GM12874 (cell line): ENCODE results near the gene TPBGL.

Source experiments
- TF ChIP-seq, protein P1 (sequence below): IDR thresholded peaks from 2 replicates; pipeline ENCODE4 v1.5.1; 2011; ENCODE audit warnings: low read depth, mild to moderate bottlenecking, control low read depth, low read length, moderate library complexity; ENCODE audit not compliant: insufficient read depth

The TPBGL gene

DNA sequence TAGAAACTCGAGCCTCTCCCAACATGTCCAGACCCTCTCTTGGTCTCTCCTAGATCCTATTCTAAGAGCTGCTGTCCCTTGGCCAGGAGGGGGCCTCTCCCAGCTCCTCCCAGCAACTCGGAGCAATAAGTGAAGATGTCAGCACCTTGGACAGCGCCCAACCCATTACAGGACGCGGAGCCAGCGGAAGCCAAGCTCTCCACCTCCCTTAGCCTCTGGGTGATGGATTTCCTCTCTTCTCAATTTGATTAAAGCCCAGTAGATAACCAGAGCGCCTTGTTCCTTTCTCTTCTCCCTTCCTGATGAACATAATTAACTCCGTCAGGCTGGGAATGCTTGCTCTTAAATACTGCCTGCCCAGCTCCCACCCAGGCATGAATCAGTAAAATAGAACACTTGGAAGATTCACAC is 26.2 kb upstream of the TPBGL start:
- TF ChIP-seq, protein P1, sequence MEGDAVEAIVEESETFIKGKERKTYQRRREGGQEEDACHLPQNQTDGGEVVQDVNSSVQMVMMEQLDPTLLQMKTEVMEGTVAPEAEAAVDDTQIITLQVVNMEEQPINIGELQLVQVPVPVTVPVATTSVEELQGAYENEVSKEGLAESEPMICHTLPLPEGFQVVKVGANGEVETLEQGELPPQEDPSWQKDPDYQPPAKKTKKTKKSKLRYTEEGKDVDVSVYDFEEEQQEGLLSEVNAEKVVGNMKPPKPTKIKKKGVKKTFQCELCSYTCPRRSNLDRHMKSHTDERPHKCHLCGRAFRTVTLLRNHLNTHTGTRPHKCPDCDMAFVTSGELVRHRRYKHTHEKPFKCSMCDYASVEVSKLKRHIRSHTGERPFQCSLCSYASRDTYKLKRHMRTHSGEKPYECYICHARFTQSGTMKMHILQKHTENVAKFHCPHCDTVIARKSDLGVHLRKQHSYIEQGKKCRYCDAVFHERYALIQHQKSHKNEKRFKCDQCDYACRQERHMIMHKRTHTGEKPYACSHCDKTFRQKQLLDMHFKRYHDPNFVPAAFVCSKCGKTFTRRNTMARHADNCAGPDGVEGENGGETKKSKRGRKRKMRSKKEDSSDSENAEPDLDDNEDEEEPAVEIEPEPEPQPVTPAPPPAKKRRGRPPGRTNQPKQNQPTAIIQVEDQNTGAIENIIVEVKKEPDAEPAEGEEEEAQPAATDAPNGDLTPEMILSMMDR, result no peak

DNA sequence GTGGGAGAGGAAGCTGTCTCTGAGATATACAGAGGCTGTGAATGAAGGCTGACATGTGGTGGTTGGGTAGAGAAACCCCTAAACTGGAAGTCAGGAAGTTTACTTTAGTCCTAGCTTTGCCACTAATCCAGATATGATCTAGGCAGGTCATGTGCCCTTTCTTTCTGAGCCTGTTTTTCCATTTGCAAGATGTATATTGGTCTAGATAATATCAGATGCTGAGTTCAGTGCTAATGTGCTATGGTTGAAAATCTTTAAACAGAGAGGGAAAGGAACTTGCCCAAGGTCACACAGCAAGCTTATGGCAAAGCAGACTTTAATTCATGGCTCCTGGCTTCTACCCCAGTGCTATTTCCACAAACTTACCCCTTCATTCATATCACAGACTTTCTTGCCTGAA is 25.7 kb upstream of the TPBGL start:
- TF ChIP-seq, protein P1, result no peak

DNA sequence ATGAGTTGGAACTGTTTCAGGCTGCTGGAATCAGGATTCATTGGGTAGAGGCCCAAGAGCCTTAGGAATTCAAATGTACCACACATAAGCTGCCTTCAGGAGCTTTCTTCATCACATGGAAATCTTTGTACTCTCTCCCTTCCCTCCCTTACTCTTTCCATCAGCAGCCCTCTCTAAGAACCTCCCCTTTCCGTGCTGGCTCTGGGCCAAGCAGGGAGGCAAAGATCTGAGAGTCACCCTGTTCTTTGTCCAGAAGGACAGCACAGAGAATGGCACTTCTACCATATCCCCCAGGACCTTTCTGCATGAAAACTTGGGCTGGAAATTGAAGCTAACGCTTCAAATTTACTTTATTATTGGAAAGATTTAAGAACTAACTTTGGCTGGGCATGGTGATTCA is 20.7 kb upstream of the TPBGL start:
- TF ChIP-seq, protein P1, result no peak

DNA sequence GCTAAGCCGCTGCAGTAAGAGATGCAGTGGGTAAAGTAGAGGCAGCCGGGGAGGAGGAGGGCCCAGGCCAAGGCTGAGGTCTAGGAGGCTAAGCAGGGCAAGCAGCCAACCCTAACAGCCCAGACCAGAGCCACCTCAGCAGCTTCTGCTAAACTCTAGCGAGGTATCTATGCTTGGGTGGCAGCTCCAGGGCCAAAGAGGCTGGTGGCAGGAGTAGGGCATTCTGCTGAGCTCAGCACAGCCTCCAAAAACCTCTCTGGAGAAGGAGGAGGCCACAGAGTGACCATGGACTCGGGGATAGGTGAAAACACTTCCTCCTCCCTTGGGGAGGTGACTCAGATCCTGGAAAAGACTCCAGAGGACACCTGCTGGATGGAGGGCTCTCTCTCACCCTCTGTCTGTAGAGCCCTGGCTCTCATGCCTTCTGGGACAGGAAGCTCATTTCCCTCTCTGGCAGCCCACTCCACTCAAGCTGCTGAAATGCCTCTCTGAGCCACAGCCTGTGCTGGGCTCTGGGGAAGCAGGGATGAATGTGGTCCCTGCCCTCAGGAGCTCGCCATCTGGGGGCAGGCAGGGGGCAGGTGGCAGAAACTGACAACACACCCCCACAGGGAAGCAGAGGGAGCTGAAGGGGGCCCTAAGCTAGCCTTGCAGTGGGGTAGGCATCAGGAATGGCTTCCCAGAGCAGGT is 16.5 kb upstream of the TPBGL start:
- TF ChIP-seq, protein P1, result no peak

DNA sequence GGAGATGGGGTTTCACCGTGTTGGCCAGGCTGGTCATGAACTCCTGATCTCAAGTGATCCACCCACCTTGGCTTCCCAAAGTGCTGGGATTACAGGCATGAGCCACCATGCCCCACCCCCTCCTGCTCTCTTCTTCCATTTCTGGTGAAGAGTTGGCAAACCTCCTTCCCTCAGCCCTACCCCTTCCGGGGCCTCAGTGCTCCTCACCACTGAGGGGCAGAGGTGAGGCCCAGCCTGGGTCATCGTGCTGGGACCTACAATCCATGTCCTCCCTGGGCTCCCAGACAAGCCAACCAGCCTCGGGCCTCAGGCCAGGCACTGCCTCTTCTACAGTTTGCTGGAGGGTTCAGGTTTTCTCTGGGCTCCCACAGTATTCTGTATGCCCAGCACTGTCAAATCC is 14.8 kb upstream of the TPBGL start:
- TF ChIP-seq, protein P1, result no peak

DNA sequence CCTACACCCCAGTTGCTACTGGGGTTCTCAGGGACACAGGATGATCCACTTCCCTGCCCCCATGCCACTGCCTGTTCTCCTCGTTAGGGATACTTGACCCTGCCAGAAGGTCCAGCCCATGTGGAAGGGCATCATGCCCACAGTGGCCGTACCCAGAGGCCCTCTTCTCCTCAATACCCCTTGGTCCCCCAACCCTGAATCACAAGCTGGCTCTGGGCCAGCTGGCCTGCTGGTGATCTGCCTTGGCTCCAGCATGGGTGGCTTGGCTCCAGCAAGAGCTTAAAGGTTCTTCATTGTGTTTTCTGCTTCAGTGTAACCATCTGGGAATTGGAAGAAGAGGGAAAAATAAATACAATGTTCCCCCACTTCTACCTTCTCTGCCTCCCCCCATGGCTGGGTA is 11.1 kb upstream of the TPBGL start:
- TF ChIP-seq, protein P1, result no peak

DNA sequence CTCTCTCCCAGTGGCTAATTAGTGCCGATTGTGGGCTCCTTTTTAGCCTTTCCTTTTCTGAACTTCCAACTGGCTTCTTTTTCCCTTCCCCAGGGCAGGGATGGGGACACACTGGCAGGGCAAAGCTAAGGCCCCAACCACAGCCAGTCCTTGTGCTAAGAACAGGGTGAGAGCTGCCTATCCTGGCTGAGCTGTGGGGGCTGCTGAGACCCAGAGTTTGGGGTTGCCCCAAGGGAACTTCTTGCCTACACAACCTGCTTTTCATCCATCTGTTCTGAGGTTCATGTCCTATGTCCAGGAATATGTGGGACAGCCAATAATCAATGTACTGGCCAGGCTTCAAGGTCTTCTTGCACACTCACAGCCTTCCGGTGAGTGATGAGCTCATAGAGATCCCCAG is 10.0 kb upstream of the TPBGL start:
- TF ChIP-seq, protein P1, result no peak

DNA sequence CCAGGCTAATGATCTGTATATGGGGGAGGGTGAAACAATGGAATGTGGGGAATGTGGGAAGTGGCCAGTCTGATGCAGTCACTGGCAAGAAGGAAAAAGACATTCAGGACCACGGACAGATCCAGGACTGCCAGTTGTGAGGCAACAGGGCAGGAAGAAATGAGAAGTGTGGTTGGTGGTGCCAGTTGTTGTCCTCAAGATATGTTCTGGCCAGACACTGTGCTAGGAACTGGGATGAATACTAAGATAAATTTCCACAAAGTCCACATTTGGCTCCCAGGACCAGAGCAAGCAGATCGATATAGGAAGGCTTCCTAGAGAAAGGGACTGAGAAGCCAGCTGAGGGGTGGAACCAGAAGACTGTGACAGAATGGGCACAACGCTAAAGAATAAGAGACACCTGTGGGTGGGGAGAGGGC is 6.8 kb upstream of the TPBGL start:
- TF ChIP-seq, protein P1, result no peak
